BJ (cell line): ENCODE measurements around the gene ELFN2. TPM values are rescaled to one million over a fixed set of nuclear protein-coding genes. Genes with fewer than 3 reads are reported as not detected.
"Not testable (repeated sequence)": the region's sequence is repeated elsewhere in the genome, so short reads cannot be mapped to it uniquely, and the experiment has no call there.

Experiments used
- CTCF ChIA-PET: fragments of 350-600 bp; formaldehyde crosslinking; extraction: SDS; loops from one replicate; lab custom pipeline; 2021; ENCODE audit warnings: antibody characterized with exemption, inconsistent platforms; lab: Yijun Ruan, JAX
- POLR2A ChIA-PET: fragments of 300-600 bp; sonication (Branson Sonifier 250); formaldehyde crosslinking; extraction: SDS; loops from one replicate; lab custom pipeline; 2021; ENCODE audit warnings: antibody characterized with exemption; lab: Charles Lee
- DNase-seq: peaks from one replicate; pipeline ENCODE4 v3.0.0-alpha.2; 2011; ENCODE audit warnings: low read depth
- H3K27me3 ChIP-seq: 2 replicates; pipeline ENCODE4 v1.6.0; 2011; ENCODE audit warnings: low read length; ENCODE audit not compliant: control insufficient read depth, insufficient read depth
- H3K36me3 ChIP-seq: 2 replicates; pipeline ENCODE4 v1.5.1; 2011; ENCODE audit warnings: low read length; ENCODE audit not compliant: control insufficient read depth, insufficient read depth
- H3K4me3 ChIP-seq: 2 replicates; pipeline ENCODE4 v1.5.1; 2011; ENCODE audit warnings: low read depth, mild to moderate bottlenecking, control low read depth, low read length
- CTCF ChIP-seq: IDR thresholded peaks from 2 replicates; pipeline ENCODE4 v1.5.1; 2011; ENCODE audit warnings: low read depth, mild to moderate bottlenecking, control low read depth, inconsistent platforms, low read length, moderate library complexity; ENCODE audit not compliant: insufficient read depth
- polyA plus RNA-seq: library from polyadenylated mRNA; depleted of rRNA; stranded (reverse); fragments of >200 nt; gene quantifications from 2 replicates; pipeline ENCODE4 v1.2.3, GENCODE V29; 2011

ELFN2 gene
- polyA plus RNA-seq, 1 experiment: 0.34 TPM

GRCh38 chr22:37329238-37330140 lies 97.8 kb downstream of the ELFN2 start:
- Histone ChIP-seq H3K27me3 (peaks cover 12% of the 10 kb centered on the region), H3K4me3 (no peak overlapping the region), H3K36me3 (no peaks in the 10 kb centered on the region)
- no peak for TF ChIP-seq CTCF
- no peak for DNase-seq
- ChIA-PET CTCF (interaction anchor here (1.2 to 20.3 kb wide), 6 partner anchors 11 to 129 kb away, joined by 4 to 196 read pairs (median 4); partner anchors contain the start of gene ELFN2), POLR2A (interaction anchor here (0.7 kb wide), 1 partner anchor 24 kb away, joined by 4 read pairs; no protein-coding TSS in a partner anchor)

GRCh38 chr22:37328538-37329237 lies 98.6 kb downstream of the ELFN2 start:
- not testable (repeated sequence) for H3K36me3 ChIP-seq, H3K27me3 ChIP-seq, H3K4me3 ChIP-seq, DNase-seq
- ChIA-PET CTCF (interaction anchor here (0.7 to 20.3 kb wide), 6 partner anchors 10 to 129 kb away, joined by 3 to 196 read pairs (median 4); partner anchors contain the start of gene ELFN2), POLR2A (interaction anchor here (0.7 kb wide), 1 partner anchor 23 kb away, joined by 4 read pairs; no protein-coding TSS in a partner anchor)

- TF ChIP-seq CTCF: no peak
- CTCF ChIA-PET: interaction anchor here (0.7 to 20.3 kb wide), 7 partner anchors 9 to 218 kb away, joined by 3 to 196 read pairs (median 3); partner anchors contain the start of gene ELFN2
- POLR2A ChIA-PET: no interaction called here
Observed at GRCh38 chr22:37328017-37328416, 99.3 kb downstream of the ELFN2 start.

GRCh38 chr22:37326726-37327125 lies 100.6 kb downstream of the ELFN2 start:
- no peak overlapping the region for H3K4me3 ChIP-seq
- no peak for DNase-seq
- H3K36me3 ChIP-seq: no peaks in the 10 kb centered on the region
- peaks cover 8% of the 10 kb centered on the region for H3K27me3 ChIP-seq
- POLR2A ChIA-PET: no interaction called here
- CTCF ChIA-PET: interaction anchor here (0.6 to 20.3 kb wide), 2 partner anchors 104 to 321 kb away, joined by 3 to 196 read pairs; partner anchors contain the start of gene ELFN2
- no peak for TF ChIP-seq CTCF

More at GRCh38 chr22:37328017-37328416, 99.3 kb downstream of the ELFN2 start:
- Histone ChIP-seq H3K27me3 (peaks cover 7% of the 10 kb centered on the region), H3K4me3 (no peak overlapping the region), H3K36me3 (no peaks in the 10 kb centered on the region)
- peak; percentile 83 for DNase-seq

- DNase-seq: no peak
- peaks cover 8% of the 10 kb centered on the region for H3K27me3 ChIP-seq
- peak overlapping the region; percentile 20; the same call in 1 of the 2 replicates for H3K4me3 ChIP-seq
- TF ChIP-seq CTCF: no peak
- CTCF ChIA-PET: interaction anchor here (1.3 to 20.3 kb wide), 4 partner anchors 66 to 133 kb away, joined by 4 to 196 read pairs (median 5); partner anchors contain the start of gene ELFN2
- no peaks in the 10 kb centered on the region for H3K36me3 ChIP-seq
- POLR2A ChIA-PET: no interaction called here
Observed at GRCh38 chr22:37325039-37325395, 102.3 kb downstream of the ELFN2 start.
